Neural crest cell (in vitro differentiated cells): ENCODE measurements around the gene IFI27. TPM values are rescaled to one million over a fixed set of nuclear protein-coding genes. Genes with fewer than 3 reads are reported as not detected.

ENCODE experiments used
- DNase-seq: peaks from one replicate; pipeline ENCODE4 v3.0.0; 2021; ENCODE audit warnings: low read depth, mixed read lengths, low spot score
- H3K27ac Mint-ChIP-seq: one replicate; pipeline ENCODE4 v1.8.0; 2021; ENCODE audit warnings: mild to moderate bottlenecking, mixed read lengths; ENCODE audit not compliant: unreplicated experiment
- H3K27me3 Mint-ChIP-seq: 2 replicates; pipeline ENCODE4 v1.8.0; 2021; ENCODE audit warnings: low read depth, mild to moderate bottlenecking, mixed read lengths
- H3K36me3 Mint-ChIP-seq: 2 replicates; pipeline ENCODE4 v1.8.0; 2021; ENCODE audit warnings: low read depth, mild to moderate bottlenecking, mixed read lengths
- H3K4me1 Mint-ChIP-seq: 2 replicates; pipeline ENCODE4 v1.8.0; 2021; ENCODE audit warnings: mixed read lengths
- H3K4me3 Mint-ChIP-seq: one replicate; pipeline ENCODE4 v1.8.0; 2021; ENCODE audit warnings: mild to moderate bottlenecking, mixed read lengths
- H3K9me3 Mint-ChIP-seq: 2 replicates; pipeline ENCODE4 v1.8.0; 2021; ENCODE audit warnings: mixed read lengths
- CTCF ChIP-seq: fragments of 200-600 bp; sonication (generic); conservative IDR thresholded peaks from 2 replicates; pipeline ENCODE4 v1.5.0; 2021; ENCODE audit warnings: antibody characterized with exemption, mild to moderate bottlenecking
- total RNA-seq: library from RNA; stranded (reverse); gene quantifications from 2 replicates; pipeline ENCODE4 v1.2.1, GENCODE V29; 2021

Gene IFI27
- total RNA-seq, 1 donor from 2014 or later, result 9.5 TPM

- Mint-ChIP-seq H3K4me3 (peak overlapping the region; percentile 41), H3K27ac (no peak overlapping the region), H3K9me3 (peaks cover 2% of the 10 kb centered on the region), H3K4me1 (peaks cover 18% of the 10 kb centered on the region), H3K27me3 (peaks cover 4% of the 10 kb centered on the region), H3K36me3 (no peaks in the 10 kb centered on the region)
- no peak for TF ChIP-seq CTCF
- DNase-seq, result no peak
Measured at GRCh38 chr14:94125659-94126418, 15.3 kb downstream of the IFI27 start.

GRCh38 chr14:94126419-94126677, 15.8 kb downstream of the IFI27 start:
- H3K9me3 Mint-ChIP-seq, result no peaks in the 10 kb centered on the region
- no peak overlapping the region for H3K4me3 Mint-ChIP-seq
- H3K27me3 Mint-ChIP-seq, result peaks cover 4% of the 10 kb centered on the region
- no peak overlapping the region for H3K27ac Mint-ChIP-seq
- TF ChIP-seq CTCF, result no peak
- no peaks in the 10 kb centered on the region for H3K36me3 Mint-ChIP-seq
- no peak for DNase-seq
- H3K4me1 Mint-ChIP-seq, result peaks cover 18% of the 10 kb centered on the region

- Mint-ChIP-seq H3K4me3 (no peak overlapping the region), H3K9me3 (no peaks in the 10 kb centered on the region), H3K27ac (no peak overlapping the region), H3K36me3 (no peaks in the 10 kb centered on the region), H3K4me1 (peaks cover 18% of the 10 kb centered on the region), H3K27me3 (peaks cover 4% of the 10 kb centered on the region)
- DNase-seq, result no peak
- no peak for TF ChIP-seq CTCF
Measured at GRCh38 chr14:94126800-94127199, 16.3 kb downstream of the IFI27 start.

GRCh38 chr14:94127330-94127729, 16.8 kb downstream of the IFI27 start:
- no peak overlapping the region for H3K4me3 Mint-ChIP-seq
- no peak for TF ChIP-seq CTCF
- H3K4me1 Mint-ChIP-seq, result peaks cover 18% of the 10 kb centered on the region
- no peaks in the 10 kb centered on the region for H3K36me3 Mint-ChIP-seq
- H3K27ac Mint-ChIP-seq, result no peak overlapping the region
- no peaks in the 10 kb centered on the region for H3K9me3 Mint-ChIP-seq
- DNase-seq, result no peak
- H3K27me3 Mint-ChIP-seq, result peaks cover 6% of the 10 kb centered on the region

- Mint-ChIP-seq H3K27me3 (peaks cover 6% of the 10 kb centered on the region), H3K4me1 (peaks cover 18% of the 10 kb centered on the region), H3K36me3 (no peaks in the 10 kb centered on the region), H3K9me3 (no peaks in the 10 kb centered on the region), H3K4me3 (peak overlapping the region; percentile 93), H3K27ac (peak overlapping the region; percentile 37)
- no peak for DNase-seq
- no peak for TF ChIP-seq CTCF
Measured at GRCh38 chr14:94128216-94128839, 17.8 kb downstream of the IFI27 start.
